GM13977 (cell line): ENCODE measurements around the gene IKZF2.

Source experiments
- DNase-seq: peaks from one replicate; pipeline ENCODE4 v3.0.0; 2012; ENCODE audit warnings: low spot score
- in situ Hi-C: fragments of 300-500 bp; cut with MboI; formaldehyde crosslinking; loops from one replicate; pipeline ENCODE4 v1.12.0; 2022; ENCODE audit warnings: low sequenced_read_pairs, low pct_unique_long_range_greater_than_20kb, mixed read lengths, inconsistent platforms; ENCODE audit not compliant: unreplicated experiment
- TF ChIP-seq, protein P1 (sequence below): IDR thresholded peaks from 2 replicates; pipeline ENCODE4 v1.5.1; 2012; ENCODE audit warnings: mild to moderate bottlenecking, control low read depth; ENCODE audit not compliant: insufficient read depth; ENCODE audit errors: extremely low read depth, missing control alignments

IKZF2 gene

DNA sequence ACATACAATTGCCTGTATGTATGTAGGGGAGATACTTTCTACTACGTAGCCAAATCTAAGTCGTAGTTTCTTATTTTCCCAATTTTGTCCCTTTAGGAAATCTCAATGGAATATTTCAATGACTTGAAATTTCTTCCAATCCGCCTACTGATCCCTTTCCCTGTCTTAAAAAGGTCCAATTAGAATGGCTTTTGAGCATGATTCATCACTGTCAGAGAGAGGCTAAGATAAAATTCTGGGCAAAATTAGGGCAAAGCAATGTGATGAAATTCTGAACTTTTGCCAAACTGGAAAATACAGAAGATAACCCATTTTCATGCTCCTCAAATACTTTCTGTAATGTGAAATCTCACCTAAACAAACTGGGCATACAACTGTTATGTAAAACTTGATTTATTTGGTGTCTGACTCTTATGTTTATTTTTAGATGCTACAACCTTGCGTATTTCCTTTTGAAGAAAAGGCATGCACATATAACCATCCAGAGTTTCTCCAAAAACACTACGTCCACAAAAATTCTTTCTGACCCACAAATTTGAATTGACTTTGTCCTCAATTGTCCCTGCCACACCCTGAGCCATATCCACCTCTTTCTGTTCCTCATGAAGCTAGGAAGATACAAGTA, 147.1 kb downstream of the IKZF2 start:
- TF ChIP-seq, protein P1, sequence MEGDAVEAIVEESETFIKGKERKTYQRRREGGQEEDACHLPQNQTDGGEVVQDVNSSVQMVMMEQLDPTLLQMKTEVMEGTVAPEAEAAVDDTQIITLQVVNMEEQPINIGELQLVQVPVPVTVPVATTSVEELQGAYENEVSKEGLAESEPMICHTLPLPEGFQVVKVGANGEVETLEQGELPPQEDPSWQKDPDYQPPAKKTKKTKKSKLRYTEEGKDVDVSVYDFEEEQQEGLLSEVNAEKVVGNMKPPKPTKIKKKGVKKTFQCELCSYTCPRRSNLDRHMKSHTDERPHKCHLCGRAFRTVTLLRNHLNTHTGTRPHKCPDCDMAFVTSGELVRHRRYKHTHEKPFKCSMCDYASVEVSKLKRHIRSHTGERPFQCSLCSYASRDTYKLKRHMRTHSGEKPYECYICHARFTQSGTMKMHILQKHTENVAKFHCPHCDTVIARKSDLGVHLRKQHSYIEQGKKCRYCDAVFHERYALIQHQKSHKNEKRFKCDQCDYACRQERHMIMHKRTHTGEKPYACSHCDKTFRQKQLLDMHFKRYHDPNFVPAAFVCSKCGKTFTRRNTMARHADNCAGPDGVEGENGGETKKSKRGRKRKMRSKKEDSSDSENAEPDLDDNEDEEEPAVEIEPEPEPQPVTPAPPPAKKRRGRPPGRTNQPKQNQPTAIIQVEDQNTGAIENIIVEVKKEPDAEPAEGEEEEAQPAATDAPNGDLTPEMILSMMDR: no peak
- DNase-seq: no peak
- in situ Hi-C loops: no loop called here

GRCh38 chr2:213002383-213002782, 149.0 kb downstream of the IKZF2 start:
- in situ Hi-C loops: no loop called here
- TF ChIP-seq, protein P1: no peak
- no peak for DNase-seq

GRCh38 chr2:213001297-213001910, 150.0 kb downstream of the IKZF2 start:
- TF ChIP-seq, protein P1: no peak

GRCh38 chr2:212998626-212999359, 152.6 kb downstream of the IKZF2 start:
- TF ChIP-seq, protein P1: no peak
- in situ Hi-C loops: no loop called here
- DNase-seq: no peak

More at GRCh38 chr2:213001297-213001910, 150.0 kb downstream of the IKZF2 start:
- in situ Hi-C loops: no loop called here
- DNase-seq: no peak

DNA sequence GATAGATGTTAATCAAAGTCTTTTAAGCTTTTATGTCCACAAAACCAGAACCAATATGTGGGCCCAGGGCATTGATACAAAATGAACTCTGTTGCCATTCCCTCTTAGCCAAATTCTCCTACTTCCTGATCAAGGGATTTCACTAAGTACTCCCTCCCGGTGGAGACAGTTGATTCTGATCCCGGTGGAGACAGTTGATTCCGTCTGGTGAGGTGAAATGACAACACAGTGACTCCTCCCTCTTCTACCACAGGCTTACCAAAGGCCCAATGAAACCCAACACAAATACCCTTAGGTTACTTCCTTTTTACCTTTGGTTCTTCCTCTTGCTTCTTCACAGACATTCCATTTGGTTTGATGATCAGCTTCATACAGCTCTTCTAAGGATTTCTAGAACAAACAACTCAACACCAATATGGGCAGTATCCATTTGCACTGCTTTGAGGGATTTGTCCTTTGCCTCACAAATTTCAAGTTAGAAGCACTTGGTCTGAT, 153.8 kb downstream of the IKZF2 start:
- in situ Hi-C loops: no loop called here
- no peak for DNase-seq
- TF ChIP-seq, protein P1: no peak

DNA sequence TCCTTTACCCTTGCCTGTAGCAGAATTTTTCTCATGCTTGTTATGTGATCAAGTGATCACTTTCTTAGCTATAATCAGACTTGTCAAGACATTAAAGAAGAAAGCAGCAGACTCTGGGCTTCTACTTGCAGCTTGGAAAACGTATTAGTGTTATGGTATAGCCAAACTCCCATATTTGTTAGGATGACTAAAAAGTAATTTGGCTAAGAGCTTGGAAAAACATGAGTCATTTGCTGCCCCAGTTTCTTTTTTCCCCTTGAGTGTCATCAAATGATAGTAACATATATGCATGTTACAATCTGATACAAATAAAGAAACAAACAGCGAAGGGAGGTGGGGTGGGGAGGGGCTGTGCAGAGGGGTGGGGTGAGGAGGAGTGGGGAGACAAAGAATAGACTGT, 155.5 kb downstream of the IKZF2 start:
- no peak for DNase-seq
- TF ChIP-seq, protein P1: no peak
- in situ Hi-C loops: no loop called here
